Mononuclear cell (primary cell): Measurements from ENCODE around the gene ARHGEF11. TPM values are rescaled to one million over a fixed set of nuclear protein-coding genes. Genes with fewer than 3 reads are reported as not detected.
"Not testable (repeated sequence)": the region's sequence is repeated elsewhere in the genome, so short reads cannot be mapped to it uniquely, and the experiment has no call there.

ENCODE experiments used
- H3K27me3 ChIP-seq: 2 replicates; pipeline ENCODE4 v1.6.0; 2011; ENCODE audit warnings: low read length, control low read depth; ENCODE audit not compliant: insufficient read depth
- H3K4me1 ChIP-seq: 2 replicates; pipeline ENCODE4 v1.5.1; 2011; ENCODE audit warnings: mild to moderate bottlenecking, low read length, control low read depth; ENCODE audit not compliant: insufficient read depth
- H3K4me3 ChIP-seq: 2 replicates; pipeline ENCODE4 v1.5.1; 2011; ENCODE audit warnings: mild to moderate bottlenecking, low read length, moderate library complexity
- H3K9me3 ChIP-seq: 2 replicates; pipeline ENCODE4 v1.5.1; 2011; ENCODE audit warnings: low read depth, mild to moderate bottlenecking, control low read depth, low read length
- total RNA-seq: library from RNA; depleted of rRNA; stranded (reverse); fragments of >200 nt; gene quantifications from one replicate; pipeline ENCODE4 v1.2.3, GENCODE V29; 2012

ARHGEF11 gene
- total RNA-seq, 1 donor, result 18.3 TPM

GRCh38 chr1:157077394-157077793 is 31.9 kb upstream of the ARHGEF11 start:
- Histone ChIP-seq H3K4me1 (no peaks in the 10 kb centered on the region), H3K9me3 (no peaks in the 10 kb centered on the region), H3K4me3 (no peak overlapping the region), H3K27me3 (no peaks in the 10 kb centered on the region)

- Histone ChIP-seq H3K9me3 (no peaks in the 10 kb centered on the region), H3K4me3 (no peak overlapping the region), H3K27me3 (no peaks in the 10 kb centered on the region), H3K4me1 (no peaks in the 10 kb centered on the region)
These were observed 28.6 kb upstream of the ARHGEF11 start for GRCh38 chr1:157073944-157074685.

- Histone ChIP-seq H3K4me3 (no peak overlapping the region), H3K27me3 (peaks cover 10% of the 10 kb centered on the region), H3K4me1 (no peaks in the 10 kb centered on the region), H3K9me3 (no peaks in the 10 kb centered on the region)
These were observed 24.1 kb upstream of the ARHGEF11 start for GRCh38 chr1:157069601-157070000.

GRCh38 chr1:157059241-157059640 is 13.7 kb upstream of the ARHGEF11 start:
- H3K4me3 ChIP-seq, result not testable (repeated sequence)

DNA sequence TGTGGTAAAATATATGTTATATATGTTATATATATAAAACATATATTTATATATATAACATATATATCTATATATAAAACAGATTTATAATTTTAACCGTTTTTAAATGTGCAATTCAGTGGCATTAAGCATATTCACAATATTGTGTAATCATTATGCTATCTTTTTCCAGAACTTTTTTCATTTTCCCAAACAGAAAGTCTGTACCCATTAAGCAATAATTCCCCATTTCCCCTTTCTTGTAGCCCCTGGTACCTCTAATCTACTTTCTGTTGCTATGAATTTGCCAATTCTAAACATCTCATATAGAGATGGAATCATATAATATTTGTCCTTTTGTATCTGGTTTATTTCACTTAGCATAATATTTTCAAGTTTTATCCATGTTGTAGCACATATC is 10.7 kb upstream of the ARHGEF11 start:
- Histone ChIP-seq H3K9me3 (peaks cover 8% of the 10 kb centered on the region), H3K27me3 (peaks cover 24% of the 10 kb centered on the region), H3K4me3 (no peak overlapping the region), H3K4me1 (no peaks in the 10 kb centered on the region)

More at GRCh38 chr1:157059241-157059640, 13.7 kb upstream of the ARHGEF11 start:
- H3K9me3 ChIP-seq, H3K4me1 ChIP-seq: not testable (repeated sequence)
- peaks cover 13% of the 10 kb centered on the region for H3K27me3 ChIP-seq

- H3K4me3 ChIP-seq, H3K9me3 ChIP-seq, H3K4me1 ChIP-seq: not testable (repeated sequence)
- peaks cover 29% of the 10 kb centered on the region for H3K27me3 ChIP-seq
These were observed 10.2 kb upstream of the ARHGEF11 start for GRCh38 chr1:157055729-157056128.

DNA sequence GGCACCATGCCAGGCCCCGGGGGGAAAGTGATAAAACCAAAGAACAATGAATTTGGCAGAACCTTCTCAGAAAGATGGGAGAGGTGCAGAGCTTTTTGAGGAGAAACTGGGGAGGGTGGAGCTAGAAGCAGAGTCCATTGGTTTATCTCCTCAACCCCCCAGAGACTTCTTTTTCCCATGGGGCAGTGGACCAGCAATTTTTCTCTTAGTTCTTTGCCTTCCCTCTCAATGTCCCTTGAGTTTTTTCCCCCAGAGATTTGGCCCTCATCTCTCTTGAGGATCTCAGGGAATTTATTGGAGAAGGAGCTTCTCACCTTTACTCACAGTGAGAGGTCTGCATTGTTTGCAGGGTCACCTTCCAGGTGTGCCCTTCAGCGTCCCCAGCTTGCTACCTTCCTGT is 5.3 kb upstream of the ARHGEF11 start:
- Histone ChIP-seq H3K9me3 (peaks cover 8% of the 10 kb centered on the region), H3K4me3 (no peak overlapping the region), H3K4me1 (peaks cover 7% of the 10 kb centered on the region), H3K27me3 (peaks cover 33% of the 10 kb centered on the region)

- H3K4me3 ChIP-seq, result no peak overlapping the region
- H3K4me1 ChIP-seq, result peaks cover 39% of the 10 kb centered on the region
- H3K27me3 ChIP-seq, result peaks cover 33% of the 10 kb centered on the region
- H3K9me3 ChIP-seq, result peaks cover 2% of the 10 kb centered on the region
These were observed 1.5 kb upstream of the ARHGEF11 start for GRCh38 chr1:157047062-157047410.

GRCh38 chr1:157044326-157044725 is 1.2 kb downstream of the ARHGEF11 start:
- no peaks in the 10 kb centered on the region for H3K9me3 ChIP-seq
- H3K27me3 ChIP-seq, result peaks cover 18% of the 10 kb centered on the region
- no peak overlapping the region for H3K4me3 ChIP-seq
- H3K4me1 ChIP-seq, result peaks cover 39% of the 10 kb centered on the region

DNA sequence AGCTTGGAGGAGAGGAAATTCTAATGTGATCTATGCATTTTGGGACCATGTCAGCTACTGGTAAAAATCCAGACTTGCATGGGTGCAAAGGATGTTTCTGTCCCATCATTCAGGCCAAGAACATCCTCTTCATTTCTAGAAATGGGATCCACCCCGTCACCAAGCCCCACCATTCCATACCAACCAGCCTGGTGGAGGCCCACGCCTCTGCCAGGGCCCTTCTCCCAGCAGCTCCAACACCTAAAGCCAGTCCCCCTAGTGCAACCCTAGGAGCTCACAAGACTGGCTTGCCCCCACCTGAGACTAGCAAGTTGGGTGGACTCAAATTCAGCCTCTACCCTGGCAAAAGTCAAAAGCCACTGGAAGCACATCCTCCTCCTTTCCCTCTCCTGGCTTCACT is 1.9 kb downstream of the ARHGEF11 start:
- Histone ChIP-seq H3K9me3 (no peaks in the 10 kb centered on the region), H3K27me3 (peaks cover 18% of the 10 kb centered on the region), H3K4me1 (peaks cover 39% of the 10 kb centered on the region), H3K4me3 (no peak overlapping the region)

- Histone ChIP-seq H3K9me3 (no peaks in the 10 kb centered on the region), H3K27me3 (peaks cover 10% of the 10 kb centered on the region), H3K4me1 (peaks cover 39% of the 10 kb centered on the region), H3K4me3 (no peak overlapping the region)
These were observed 2.7 kb downstream of the ARHGEF11 start for GRCh38 chr1:157042846-157043245.

DNA sequence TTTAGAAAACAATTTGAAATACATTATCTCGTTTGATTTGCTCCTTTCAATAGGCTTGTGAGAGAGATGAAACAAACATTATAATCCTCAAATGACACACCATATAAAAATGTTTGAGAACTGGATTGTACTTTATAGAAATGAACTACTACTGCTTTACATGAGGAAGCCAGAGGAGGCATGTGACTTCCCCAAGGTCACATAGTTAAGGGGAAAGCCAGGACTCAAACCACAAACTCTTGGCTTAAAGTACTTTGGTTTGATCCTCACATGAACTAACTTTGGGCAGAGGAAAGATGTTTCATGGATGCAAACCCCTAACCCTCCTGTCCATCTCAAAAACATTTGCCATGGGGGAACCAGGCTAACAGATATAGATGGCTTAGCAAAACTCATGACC is 4.7 kb downstream of the ARHGEF11 start:
- H3K27me3 ChIP-seq, result peaks cover 3% of the 10 kb centered on the region
- H3K9me3 ChIP-seq, result no peaks in the 10 kb centered on the region
- peaks cover 32% of the 10 kb centered on the region for H3K4me1 ChIP-seq
- H3K4me3 ChIP-seq, result no peak overlapping the region

- Histone ChIP-seq H3K27me3 (no peaks in the 10 kb centered on the region), H3K9me3 (no peaks in the 10 kb centered on the region), H3K4me1 (no peaks in the 10 kb centered on the region), H3K4me3 (no peak overlapping the region)
These were observed 10.4 kb downstream of the ARHGEF11 start for GRCh38 chr1:157035121-157035520.

- no peaks in the 10 kb centered on the region for H3K4me1 ChIP-seq
These were observed 11.3 kb downstream of the ARHGEF11 start for GRCh38 chr1:157034137-157034800.

GRCh38 chr1:157033357-157033876 is 12.1 kb downstream of the ARHGEF11 start:
- H3K27me3 ChIP-seq, result no peaks in the 10 kb centered on the region
- no peaks in the 10 kb centered on the region for H3K4me1 ChIP-seq
- no peak overlapping the region for H3K4me3 ChIP-seq
- H3K9me3 ChIP-seq, result no peaks in the 10 kb centered on the region

More at GRCh38 chr1:157034137-157034800, 11.3 kb downstream of the ARHGEF11 start:
- no peak overlapping the region for H3K4me3 ChIP-seq
- H3K27me3 ChIP-seq, result no peaks in the 10 kb centered on the region
- H3K9me3 ChIP-seq, result no peaks in the 10 kb centered on the region
